ENCODE measurements around the gene LAMA2.

Gene LAMA2

DNA sequence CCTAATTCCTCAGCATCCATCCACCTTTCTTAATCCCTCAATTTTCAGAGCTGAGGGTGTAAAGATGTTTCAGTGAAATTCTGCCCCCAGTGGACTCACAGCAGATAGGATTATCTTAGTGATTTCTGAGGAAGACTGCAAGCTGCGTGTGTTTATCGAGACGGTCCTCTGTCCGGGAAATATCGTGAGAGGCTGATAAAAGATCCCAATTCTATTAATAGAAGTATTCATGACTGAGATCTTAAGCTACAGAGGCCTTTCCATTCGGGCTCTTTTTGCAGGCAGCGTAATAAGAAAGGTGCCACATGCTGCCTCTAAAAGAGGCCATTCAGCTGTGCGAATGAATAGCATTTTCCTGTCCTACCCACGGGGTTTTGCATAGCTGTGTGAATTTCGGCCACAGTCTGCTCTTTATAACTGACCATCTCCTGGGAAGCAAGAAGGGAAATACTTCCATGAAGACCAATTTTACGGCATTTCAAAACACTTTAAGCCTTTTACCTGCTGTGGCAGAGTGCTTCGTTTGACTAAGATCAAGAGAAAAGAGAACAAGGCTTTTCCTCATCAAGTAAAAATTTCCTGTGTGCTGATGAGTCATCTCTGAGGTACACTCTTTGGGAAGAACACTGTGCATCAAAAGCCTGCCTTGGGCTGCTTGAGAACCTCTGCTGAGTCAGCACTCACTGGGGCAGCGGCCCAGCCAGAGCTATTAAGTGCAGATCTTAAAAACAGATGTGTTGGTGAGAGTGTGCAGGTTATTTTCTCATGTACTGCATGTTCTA, 618.2 kb downstream of the LAMA2 start:
- DNase-seq: no peak

DNA sequence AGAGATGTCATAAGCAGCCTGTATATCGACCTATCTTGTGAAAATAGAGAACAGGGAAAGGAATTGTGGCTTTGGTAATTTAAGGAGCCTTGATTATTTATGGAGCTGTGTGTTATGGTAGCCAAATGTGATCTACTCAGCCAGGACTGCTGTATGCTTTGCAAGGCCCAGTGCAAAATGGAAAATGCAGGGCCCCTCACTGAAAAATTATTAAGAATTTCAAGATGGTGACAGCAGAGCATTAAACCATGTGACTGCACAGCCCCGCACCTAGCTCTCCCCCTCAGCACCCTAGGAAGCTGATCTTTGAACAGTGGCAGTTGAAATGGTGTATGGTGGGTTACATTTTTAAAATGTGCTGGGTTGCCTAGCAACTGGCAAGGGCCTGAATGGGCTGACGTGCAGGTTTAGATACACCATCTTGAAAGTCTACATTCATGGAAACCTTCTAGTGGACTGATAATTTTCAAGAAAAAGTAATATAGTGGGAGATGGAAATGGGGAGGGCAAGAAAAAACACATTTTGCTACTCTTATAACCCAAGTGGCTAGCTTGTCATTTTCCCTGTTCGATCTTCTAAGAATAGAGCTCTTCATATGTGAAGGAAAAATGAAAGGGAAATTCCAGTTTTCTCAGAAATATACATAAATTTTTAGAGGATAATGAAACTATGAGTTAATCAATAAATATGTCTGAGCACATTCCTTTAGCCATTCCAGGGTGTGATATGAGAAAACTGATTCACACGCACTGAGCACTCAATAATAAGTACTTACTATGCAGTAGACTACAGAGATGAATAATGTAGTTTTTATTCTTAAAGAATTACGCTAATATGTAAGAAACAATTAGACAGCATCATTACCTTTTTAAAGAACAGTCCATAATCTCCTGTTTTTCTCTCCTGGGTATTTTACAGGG, 619.1 kb downstream of the LAMA2 start:
- DNase-seq: no peak

DNA sequence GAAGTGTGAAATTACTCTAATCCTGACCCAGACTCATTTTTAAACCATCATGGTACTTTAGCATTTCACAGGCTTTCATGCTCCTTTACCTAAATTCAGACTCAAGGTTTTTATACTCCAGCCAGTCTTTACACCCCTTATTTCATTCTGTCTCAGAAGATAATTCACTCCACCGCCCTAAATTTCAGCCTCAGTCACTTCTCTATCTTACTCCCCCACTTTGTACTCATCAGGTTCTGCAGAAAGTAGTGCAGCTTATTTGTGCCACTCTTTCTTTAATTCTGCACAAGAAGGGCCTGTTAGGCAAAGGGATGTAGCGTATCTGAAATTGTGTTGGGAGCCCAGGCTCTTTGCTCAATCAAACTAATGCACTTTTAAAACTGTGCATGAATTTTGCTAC, 621.5 kb downstream of the LAMA2 start:
- no peak for DNase-seq

DNA sequence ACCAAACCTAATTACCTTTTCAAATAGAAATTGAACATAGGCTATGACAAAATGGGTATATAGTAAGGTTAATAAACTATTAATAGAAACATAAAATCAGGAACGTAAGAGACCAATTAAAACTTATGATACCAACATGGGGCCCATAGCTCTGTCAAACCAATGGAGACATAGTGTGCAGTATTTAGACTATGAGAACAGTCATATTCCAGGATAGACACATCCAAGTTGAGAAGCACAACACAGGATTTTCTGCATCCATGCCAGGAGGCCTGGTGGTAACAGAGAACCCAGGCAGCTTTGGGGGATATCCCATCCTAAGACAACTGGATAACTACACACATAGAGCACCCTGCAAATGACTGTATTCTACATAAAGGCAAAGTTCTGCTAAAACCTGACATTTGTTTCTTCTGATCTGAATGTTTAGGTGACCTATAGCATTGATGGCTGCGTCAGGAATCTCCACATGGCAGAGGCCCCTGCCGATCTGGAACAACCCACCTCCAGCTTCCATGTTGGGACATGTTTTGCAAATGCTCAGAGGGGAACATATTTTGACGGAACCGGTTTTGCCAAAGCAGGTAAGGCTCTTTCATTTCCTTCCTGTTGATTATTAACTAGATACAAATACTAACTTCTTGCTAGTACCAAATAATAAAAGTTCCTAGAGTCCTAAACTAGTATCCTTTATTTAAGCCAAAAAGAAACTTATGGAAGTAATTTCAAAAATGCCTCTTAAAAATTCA, 624.3 kb downstream of the LAMA2 start:
- no peak for DNase-seq

DNA sequence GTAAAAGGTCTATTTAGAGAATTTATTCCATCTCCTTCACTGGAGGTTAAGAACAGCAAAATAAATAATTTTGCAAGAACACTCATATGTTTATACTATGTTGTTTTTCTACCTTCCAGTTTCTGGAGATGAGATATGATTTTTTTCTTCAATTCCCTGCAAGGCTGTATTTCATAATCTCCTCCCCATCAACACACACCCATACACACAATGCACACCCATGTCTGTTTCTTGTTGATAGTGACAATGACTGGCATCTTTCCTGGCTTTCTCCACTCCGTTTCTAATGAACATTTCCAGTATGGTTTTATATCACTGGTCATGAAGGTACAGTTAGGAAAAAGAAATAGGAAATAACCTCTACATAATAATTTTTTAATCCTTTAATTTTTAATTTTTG, 624.9 kb downstream of the LAMA2 start:
- no peak for DNase-seq

DNA sequence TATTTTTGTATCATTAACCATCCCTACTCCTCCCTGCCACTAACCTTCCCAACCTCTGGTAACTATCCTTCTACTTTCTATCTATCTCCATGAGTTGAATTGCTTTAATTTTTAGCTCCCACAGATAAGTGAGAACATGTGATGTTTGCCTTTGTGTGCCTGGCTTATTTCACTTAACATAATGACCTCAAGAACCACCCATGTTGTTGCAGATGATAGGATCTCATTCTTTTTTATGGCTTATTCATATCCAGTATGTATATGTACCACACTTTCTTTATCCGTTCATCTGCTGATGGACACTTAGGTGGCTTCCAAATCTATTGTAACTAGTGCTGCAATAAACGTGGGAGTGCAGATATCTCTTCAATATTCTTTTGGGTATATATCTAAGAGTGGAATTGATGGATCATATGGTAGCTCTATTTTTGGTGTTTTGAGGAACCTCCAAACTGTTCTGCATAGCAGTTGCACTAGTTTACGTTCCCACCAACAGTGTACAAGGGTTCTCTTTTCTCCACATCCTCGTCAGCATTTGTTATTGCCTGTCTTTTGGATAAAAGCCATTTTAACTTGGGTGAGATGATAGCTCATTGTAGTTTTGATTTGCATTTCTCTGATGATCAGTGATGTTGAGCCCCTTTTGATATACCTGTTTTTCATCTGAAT, 625.7 kb downstream of the LAMA2 start:
- no peak for DNase-seq

DNA sequence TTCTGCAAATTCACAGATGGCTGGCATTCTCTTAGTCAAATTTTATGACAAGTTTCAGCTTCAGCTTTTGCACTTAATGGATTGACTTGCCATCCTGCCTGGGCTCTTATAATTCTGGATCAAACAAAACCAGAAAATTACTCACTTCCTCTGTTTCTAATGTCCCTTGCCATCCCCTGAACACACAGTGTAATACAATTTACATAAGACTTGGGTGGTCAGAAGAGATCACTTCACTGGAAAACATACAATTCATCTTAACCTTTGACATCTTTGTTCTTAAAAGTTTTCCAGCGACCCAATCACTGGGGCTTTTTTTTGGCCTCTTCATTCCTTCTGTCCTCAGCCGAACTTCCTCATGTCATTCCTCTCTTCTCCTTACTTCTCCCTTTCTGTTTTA, 628.0 kb downstream of the LAMA2 start:
- no peak for DNase-seq

DNA sequence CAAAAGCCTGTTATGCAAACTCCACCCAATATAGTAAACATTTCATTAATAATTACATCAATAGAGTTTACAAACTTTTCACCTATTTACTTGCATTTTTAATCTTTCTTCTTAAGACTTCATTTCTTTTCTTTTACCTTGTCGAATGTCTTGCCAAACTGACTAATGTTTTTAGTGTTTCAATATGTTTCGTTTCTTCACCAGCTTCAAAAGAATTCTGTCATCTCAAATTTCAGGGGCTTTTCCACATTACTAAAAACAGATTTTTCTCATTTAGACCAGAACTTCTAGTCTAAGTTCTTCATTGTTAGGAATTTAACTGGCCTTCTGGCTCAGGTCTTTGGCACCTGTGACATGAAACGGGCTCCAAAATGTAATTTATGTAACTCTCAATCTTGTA, 630.5 kb downstream of the LAMA2 start:
- no peak for DNase-seq

DNA sequence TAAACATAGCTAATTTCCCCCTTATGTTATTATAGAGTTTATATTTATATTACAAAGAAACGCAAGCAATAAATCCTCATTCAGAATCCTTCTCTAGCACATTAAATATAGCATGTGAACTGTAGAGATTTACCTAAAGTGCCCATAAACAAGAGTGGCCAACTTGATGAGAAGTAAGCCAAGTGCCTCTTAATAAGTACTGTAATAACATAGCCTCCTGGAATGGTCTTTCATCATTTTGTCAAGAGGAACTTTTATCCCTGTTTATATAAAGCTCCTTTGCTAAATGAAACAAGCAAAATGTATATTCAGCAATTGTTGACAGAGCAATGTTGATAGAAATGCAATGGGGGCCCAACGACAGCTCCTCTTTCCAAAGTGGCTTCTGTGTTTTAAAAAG, 632.1 kb downstream of the LAMA2 start:
- no peak for DNase-seq

DNA sequence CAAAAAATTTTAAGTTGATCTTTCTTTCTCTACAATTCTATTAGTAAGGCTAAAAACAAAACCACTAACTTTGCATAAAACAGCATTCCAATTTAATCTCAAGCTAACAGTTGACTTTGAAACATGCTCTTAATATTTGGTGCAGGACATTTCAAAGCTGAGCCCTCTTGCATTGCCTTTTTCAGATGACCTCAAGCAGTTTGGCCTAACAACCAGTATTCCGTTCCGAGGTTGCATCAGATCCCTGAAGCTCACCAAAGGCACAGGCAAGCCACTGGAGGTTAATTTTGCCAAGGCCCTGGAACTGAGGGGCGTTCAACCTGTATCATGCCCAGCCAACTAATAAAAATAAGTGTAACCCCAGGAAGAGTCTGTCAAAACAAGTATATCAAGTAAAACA, 633.1 kb downstream of the LAMA2 start:
- no peak for DNase-seq

DNA sequence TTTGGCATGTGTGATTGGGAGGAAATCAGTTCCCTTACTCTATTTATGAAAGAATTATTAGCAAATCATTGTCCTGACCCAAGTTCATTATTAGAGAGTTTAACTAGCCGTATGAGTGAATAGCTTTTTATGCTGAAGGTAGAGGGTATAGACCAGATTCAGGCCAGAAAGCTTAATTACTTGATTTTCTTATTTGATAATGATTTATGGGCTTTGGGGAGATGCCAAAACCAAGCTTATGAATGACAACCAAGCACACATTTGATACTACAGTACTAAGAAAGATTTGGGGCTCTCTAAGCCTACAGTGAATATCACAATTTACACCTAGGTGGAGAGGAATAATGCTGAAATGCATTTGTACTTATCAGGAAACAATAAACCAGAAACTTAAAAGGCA, 633.8 kb downstream of the LAMA2 start:
- no peak for DNase-seq

DNA sequence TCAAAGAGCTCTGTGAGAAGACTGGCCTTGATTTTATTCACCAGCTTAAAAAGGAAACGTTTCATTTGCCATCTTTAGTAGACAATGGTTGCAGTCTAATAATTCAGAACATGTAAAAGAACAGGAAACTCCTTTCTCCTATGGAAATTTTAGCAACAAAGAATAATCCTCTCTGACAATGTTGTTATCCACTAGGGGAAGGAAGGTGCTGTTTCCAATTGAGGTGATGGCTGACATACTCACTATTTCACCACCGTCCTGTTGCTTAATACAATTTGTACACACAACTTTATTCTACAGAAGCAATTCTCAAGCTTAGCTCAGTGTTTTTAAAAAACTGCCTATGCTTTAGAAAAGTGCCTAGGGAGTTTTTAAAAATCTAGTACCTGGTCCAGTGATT, 634.4 kb downstream of the LAMA2 start:
- no peak for DNase-seq

DNA sequence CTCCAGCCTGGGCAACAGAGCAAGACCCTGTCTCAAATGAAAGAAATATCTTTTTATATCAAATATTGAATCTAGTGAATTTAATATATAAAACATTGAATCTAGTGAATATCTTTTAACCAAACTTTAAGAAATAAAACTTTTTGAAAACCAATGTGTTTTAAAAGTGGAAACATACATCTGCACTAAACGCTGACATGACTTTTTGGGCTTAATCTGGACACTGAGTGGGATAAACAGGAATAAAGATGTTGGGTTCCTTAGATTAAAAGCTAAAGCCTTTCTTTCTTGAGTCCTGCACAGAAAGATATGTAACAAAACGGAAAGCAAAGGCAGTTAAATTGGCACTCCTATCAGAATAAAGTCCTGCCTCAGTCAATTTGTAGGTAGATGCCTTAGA, 636.8 kb downstream of the LAMA2 start:
- no peak for DNase-seq

DNA sequence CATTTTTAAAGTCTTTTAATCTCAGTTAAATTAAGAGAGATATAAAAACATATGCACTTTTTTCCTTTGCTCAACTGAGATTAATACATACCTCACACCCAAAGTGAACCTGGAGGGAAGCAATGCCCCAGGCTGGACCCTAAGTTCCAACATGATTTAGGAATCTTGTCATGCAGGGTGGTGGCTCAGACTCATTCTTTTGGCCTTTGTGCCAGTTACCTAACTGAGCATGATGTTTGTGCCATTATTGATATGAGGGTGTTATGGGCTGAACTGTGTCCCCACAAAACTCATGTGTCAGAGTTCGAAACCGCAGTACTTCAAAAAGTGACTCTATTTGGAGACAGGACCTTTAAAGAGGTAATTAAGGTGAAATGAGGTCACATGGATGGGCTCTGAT, 639.0 kb downstream of the LAMA2 start:
- DNase-seq: no peak

DNA sequence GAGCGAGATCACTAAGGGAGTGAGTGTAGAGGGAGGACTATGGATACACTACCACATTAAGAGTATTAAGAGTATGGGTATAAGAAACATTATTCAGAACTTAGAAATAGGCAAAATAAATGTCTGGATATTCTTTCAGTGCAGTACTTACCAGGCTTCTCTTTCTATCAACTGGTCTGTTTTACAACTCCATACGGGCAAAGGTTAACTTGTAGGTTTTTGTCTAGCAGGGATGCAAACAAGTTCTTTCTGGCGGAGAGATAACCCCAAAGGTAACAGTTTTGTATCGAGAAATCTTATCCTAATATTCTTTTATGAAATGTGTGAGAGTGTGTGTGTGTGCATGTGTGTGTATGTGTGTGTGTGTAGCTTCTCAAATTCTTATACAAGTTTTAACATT, 640.9 kb downstream of the LAMA2 start:
- no peak for DNase-seq

DNA sequence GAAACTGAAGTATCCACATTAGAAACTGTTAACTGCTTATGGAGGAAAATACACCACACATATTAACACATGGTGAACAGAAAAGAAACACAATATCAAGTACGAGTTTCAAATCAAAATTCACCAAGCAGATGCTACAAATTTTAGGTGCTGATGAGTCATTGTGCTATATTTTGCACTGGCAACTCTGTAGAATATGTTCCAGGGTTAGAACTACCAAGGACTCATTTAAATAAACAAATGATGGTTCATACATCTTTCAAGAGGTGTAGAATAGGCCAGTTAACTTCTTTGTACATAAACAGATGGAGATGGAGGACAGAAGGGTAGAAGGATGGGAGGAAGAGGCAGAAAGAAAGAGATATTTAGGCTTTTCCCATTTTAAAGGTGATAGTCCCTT, 642.1 kb downstream of the LAMA2 start:
- DNase-seq: no peak

DNA sequence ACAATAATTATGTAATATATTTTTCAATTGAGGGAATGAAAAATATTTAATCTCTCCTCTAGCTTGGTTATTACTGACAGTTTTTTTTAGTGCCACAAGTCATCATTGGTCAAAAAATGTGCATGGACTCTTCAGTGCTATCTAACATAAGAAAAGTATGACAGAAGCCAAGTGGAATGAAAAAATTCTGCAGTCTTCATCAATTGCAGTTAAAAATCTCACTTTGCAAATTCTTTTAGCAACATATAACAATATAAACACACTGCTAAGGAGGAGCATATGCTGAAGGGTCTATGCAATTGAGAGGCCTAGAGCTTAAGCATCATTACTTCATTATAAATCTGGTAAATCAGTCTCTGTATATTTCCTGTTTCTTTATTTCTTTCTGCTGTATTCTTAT, 652.0 kb downstream of the LAMA2 start:
- DNase-seq: no peak

DNA sequence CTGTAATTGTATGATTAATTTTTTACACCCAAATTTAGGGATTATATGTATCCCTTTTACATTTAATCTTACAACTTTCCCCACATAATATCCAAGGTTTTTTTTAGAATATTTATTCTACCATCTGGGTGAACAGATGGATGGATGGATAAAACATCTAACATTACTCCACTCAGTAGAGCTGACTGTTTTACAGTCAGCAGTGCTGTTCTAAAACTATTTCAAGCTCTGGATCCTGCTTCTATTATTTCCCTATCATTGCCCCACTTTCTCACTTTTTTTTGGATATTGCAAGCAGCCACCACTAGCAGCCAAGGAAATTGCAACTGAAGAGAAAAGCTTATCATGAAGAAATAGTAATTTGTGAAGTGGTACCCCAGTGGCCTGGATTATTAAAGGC, 653.3 kb downstream of the LAMA2 start:
- no peak for DNase-seq

DNA sequence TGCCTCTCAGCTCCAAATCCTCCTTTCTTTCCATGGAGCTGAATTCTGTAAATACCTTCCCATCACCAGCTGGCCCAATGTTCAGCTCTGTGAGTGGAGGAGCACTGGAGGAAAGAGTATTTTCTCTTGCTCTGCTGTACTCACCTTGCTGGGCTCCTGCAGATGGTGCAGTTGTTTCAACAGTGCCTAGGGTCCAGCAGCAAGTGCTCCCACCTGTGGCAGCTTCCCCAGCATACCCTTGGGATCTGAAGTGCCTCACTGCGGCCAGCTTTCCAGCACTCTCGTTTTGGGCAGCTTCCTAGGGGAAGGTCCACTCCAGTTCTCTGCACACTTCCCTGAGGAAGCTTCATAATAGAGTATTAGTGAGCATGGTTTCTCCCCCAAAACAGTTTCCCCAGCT, 656.1 kb downstream of the LAMA2 start:
- no peak for DNase-seq

DNA sequence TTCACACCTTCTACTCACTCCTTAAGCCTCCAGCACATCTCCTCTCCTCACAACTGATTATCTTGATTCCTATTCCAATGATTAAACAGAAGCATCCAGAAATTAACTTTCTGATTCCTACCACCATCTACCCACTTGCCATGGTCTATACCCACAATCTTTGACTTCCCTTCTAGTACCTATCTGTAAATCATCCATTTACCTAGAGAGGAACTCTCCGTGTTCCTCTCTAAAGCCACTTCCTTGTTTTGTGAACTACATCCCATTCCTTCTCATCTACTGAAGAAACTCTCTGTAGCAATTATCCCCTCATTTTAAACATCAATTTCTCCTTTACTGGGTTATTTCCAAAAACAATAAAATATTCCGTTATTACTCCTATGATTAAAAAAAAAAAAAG, 659.8 kb downstream of the LAMA2 start:
- DNase-seq: no peak

DNA sequence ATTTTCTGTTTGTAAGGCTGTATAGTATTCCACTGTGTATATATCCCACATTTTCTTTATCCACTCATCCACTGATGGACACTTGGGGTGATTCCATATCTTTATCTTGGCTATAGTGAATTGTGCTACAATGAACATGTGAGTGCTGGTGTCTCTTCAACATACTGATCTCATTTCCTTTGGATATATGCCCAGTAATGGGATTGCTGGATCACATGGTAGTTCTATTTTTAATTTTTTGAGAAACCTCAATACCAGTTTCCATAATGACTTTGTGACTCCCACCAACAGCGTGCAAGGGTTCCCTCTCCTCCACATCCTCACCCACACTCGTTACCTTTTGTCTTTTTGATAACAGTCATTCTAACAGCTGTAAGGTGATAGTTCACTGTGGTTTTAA, 661.0 kb downstream of the LAMA2 start:
- no peak for DNase-seq

DNA sequence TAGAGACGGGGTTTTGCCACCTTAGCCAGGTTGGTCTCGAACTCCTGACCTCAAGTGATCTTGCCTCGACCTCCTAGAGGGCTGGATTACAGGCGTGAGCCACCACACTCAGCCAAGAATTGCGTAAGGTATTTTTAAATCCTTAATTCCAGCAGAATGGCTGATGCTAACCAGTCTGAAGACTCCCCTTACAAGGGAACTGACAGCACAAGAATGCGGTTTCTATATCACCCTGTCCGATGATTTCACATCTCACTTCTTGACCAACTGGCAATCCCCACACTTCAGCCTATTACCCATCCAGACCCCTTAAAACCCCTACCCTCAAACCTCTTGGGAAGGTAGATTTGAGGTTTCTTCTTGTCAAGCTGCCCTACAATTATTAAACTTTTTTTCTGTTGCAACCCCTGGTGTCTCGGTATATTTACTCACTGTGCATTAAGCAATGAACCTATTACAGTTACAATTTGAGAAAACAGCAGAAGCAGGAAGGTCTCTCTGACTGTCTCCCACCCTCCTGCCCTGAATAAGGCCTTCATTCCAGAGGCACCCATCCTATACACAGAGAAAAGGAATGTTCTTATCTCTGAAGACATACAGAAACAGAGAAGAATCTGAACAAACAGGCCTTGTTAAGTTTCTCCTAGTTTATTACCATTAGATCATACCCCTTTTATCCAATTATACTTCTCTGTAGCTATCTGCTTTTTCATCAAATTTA, 662.1 kb downstream of the LAMA2 start:
- DNase-seq: no peak

Measured in NCI-H2029 treated with DMSO at 0.1 percent for 48 hours (cell line).